ENCODE results near the gene MYG1.

GRCh38 chr12:53251477-53252348 is 47.8 kb upstream of the MYG1 start:
- TF ChIP-seq RAD21 (conservative IDR thresholded peaks at IDR 0.05 in 1 of 2, IDR thresholded peaks at IDR 0.05 in 1 of 2) = peak; percentile 64 to 69
- peak; percentile 92 for TF ChIP-seq POLR2A (IDR thresholded peaks at IDR 0.05; ENCODE audit: low read length)
- peak; percentile 47 for TF ChIP-seq CTCF (IDR thresholded peaks at IDR 0.05)
- TF ChIP-seq MAZ (IDR thresholded peaks at IDR 0.05; ENCODE audit: borderline replicate concordance, low read depth, low read length) = no peak
- TF ChIP-seq KDM1A (IDR thresholded peaks at IDR 0.05; ENCODE audit: low read depth) = no peak

All from A549 (cell line).